ENCODE data around the gene HEMK1. TPM values are rescaled to one million over a fixed set of nuclear protein-coding genes. Genes with fewer than 3 reads are reported as not detected.

HEMK1 gene
- total and polyA plus RNA-seq, 3 experiments from 2014 or later = 27.4 to 55.0 (median 51.8) TPM

DNA sequence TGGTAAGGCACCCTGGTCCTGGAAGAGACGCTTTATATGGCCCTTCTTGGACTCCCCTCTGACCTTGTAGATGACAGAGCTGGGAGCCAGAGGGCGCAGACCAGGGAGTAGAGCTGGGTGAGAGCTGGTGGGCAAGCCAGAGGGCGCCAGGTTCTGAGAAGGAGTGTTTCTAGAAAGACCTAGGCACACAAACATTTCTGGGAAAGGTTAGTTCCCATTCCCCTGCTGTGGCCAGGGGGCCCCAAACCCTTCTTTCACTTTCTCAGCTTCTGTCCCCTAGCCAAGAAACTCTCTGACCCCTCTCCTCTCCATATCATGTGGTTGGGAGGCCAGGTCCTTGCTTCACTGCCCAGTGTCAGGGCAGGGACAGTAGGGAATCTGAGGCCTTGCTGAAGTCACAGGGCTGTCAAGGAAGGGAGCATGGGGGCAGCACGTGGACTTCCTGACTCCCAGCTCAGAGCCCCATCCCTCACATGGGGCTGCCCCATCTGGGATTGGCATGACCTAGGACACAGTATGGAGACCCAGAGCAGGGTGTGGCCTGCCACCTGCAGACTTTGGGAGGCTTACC, 3.6 kb downstream of the HEMK1 start:
- H3K27ac ChIP-seq (ENCODE audit: low read depth, low read length) = peak overlapping the region; percentile 65
- Mint-ChIP-seq H3K27ac (peak overlapping the region; percentile 89 to 98 (median 95)), H3K9me3 (no peaks in the 10 kb centered on the region), H3K27me3 (peaks cover 0 to 2% of the 10 kb centered on the region in 2 donors), H3K36me3 (peaks cover 0 to 22% (median 0%) of the 10 kb centered on the region in 3 donors), H3K4me3 (peak overlapping the region; percentile 67 to 85 (median 75)), H3K4me1 (peaks cover 67 to 93% (median 73%) of the 10 kb centered on the region in 3 donors)
- H3K9me3 ChIP-seq (ENCODE audit: low read length) = no peaks in the 10 kb centered on the region
- no peaks in the 10 kb centered on the region for H3K27me3 ChIP-seq (ENCODE audit: insufficient read depth, low read length, poor library complexity, severe bottlenecking)
- peaks cover 94% of the 10 kb centered on the region for H3K4me1 ChIP-seq (ENCODE audit: insufficient read depth, low read length)
- H3K36me3 ChIP-seq (ENCODE audit: insufficient read depth, low read length) = peaks cover 6% of the 10 kb centered on the region
- ChIA-PET CTCF (interaction anchor here (0.9 to 18.9 kb wide), 9 partner anchors 9 to 226 kb away, joined by 3 to 724 read pairs (median 9); partner anchors contain the start of genes CISH and MAPKAPK3), POLR2A (interaction anchor here (1.0 to 6.1 kb wide), 6 partner anchors 12 to 44 kb away, joined by 3 to 57 read pairs (median 12); partner anchors contain the start of genes CISH and MAPKAPK3)
- peak overlapping the region; percentile 54 for H3K4me3 ChIP-seq (ENCODE audit: low read length)
- DNase-seq = no peak

DNA sequence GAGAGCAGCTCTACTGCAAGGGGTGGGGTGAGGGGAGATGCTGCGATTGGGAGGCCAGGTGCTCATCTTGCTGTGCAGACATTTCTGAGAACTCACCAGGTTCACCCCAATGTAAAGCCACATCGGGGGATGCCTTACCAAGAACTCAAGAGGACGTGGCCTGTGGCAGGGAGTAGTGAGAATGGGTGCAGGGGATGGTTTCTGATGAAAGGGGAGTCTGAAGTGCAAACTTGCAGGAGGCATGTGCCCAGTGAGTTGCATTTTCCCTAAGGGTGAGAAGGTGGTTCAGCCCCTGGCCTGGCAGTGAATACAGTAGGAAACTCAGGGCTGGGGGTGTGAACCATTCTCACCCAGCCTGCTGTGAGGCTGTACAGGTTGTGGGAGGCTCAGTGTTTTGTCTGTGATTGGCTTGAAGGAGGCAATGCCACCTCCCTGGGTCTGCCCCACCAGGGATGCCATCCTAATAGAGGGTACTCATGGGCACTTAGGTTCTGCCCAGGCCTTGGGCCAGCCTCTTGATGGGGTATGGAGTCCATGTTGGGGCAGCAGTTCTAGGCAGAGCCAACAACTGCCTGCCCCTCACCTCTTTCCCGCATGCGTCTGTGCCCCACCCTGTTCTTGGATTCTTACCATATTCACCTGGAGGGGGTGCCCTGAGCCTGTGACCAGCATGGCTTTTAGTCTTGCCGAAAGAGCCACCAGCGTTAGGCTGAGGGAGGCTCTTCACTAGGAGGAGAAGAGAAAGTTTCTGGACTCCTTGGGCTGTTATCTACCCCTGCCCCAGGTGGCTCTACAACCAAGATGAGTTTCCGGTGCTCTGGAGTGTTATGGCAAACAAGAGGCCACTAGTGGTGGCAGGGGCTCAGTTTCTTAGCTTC, 4.5 kb downstream of the HEMK1 start:
- Histone ChIP-seq H3K27ac (ENCODE audit: low read depth, low read length) (peak overlapping the region; percentile 65), H3K36me3 (ENCODE audit: insufficient read depth, low read length) (peaks cover 7% of the 10 kb centered on the region), H3K4me3 (ENCODE audit: low read length) (peak overlapping the region; percentile 54), H3K9me3 (ENCODE audit: low read length) (no peaks in the 10 kb centered on the region), H3K4me1 (ENCODE audit: insufficient read depth, low read length) (peaks cover 93% of the 10 kb centered on the region), H3K27me3 (ENCODE audit: insufficient read depth, low read length, poor library complexity, severe bottlenecking) (no peaks in the 10 kb centered on the region)
- peaks cover 63 to 89% (median 70%) of the 10 kb centered on the region in 3 donors for H3K4me1 Mint-ChIP-seq
- H3K27ac Mint-ChIP-seq = peak overlapping the region; percentile 88 to 98 (median 95)
- CTCF ChIA-PET = interaction anchor here (0.7 to 18.9 kb wide), 8 partner anchors 8 to 797 kb away, joined by 3 to 724 read pairs (median 15); partner anchors contain the start of genes CISH and MAPKAPK3
- no peaks in the 10 kb centered on the region for H3K9me3 Mint-ChIP-seq
- peak in 4 of 5 donors; percentile 30 to 65 (median 37) for DNase-seq
- POLR2A ChIA-PET = interaction anchor here (1.0 to 2.9 kb wide), 6 partner anchors 15 to 40 kb away, joined by 3 to 18 read pairs (median 4); partner anchors contain the start of gene CISH
- H3K36me3 Mint-ChIP-seq = peaks cover 0 to 29% (median 0%) of the 10 kb centered on the region in 3 donors
- peaks cover 0 to 2% of the 10 kb centered on the region in 2 donors for H3K27me3 Mint-ChIP-seq
- peak overlapping the region; percentile 67 to 85 (median 74) for H3K4me3 Mint-ChIP-seq

DNA sequence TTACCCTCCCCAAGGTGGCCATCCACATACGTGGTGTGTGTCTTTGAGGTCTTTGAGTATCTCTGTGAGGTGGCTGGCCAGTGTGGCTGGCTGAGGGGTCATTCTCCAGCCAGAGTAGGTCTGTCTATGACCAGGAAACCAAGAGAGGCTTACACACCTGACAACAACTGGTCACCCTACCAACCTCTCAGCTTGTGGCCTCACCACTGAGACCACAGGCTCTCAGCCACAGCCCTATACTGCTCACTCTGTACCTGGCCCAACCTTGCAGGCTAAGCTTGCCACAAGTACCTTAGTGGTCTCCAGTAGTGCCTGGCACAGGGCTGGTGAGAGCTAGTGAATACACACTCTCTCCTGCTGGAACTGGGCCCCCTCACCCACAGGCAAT, 5.1 kb downstream of the HEMK1 start:
- peaks cover 0 to 2% of the 10 kb centered on the region in 2 donors for H3K27me3 Mint-ChIP-seq
- DNase-seq = peak in 1 of 5 donors; percentile 22
- H3K4me1 Mint-ChIP-seq = peaks cover 65 to 93% (median 69%) of the 10 kb centered on the region in 3 donors
- Histone ChIP-seq H3K4me1 (ENCODE audit: insufficient read depth, low read length) (peaks cover 92% of the 10 kb centered on the region), H3K27ac (ENCODE audit: low read depth, low read length) (peak overlapping the region; percentile 65), H3K27me3 (ENCODE audit: insufficient read depth, low read length, poor library complexity, severe bottlenecking) (no peaks in the 10 kb centered on the region), H3K4me3 (ENCODE audit: low read length) (peak overlapping the region; percentile 30), H3K9me3 (ENCODE audit: low read length) (no peaks in the 10 kb centered on the region), H3K36me3 (ENCODE audit: insufficient read depth, low read length) (peaks cover 7% of the 10 kb centered on the region)
- no peaks in the 10 kb centered on the region for H3K9me3 Mint-ChIP-seq
- peak overlapping the region; percentile 88 to 98 (median 95) for H3K27ac Mint-ChIP-seq
- CTCF ChIA-PET = interaction anchor here (0.7 to 18.9 kb wide), 4 partner anchors 16 to 796 kb away, joined by 3 to 724 read pairs (median 98); partner anchors contain the start of genes CISH and MAPKAPK3
- peak overlapping the region; percentile 67 to 85 (median 74) for H3K4me3 Mint-ChIP-seq
- peaks cover 0 to 28% (median 0%) of the 10 kb centered on the region in 3 donors for H3K36me3 Mint-ChIP-seq
- POLR2A ChIA-PET = interaction anchor here (1.0 to 2.9 kb wide), 4 partner anchors 14 to 39 kb away, joined by 3 to 18 read pairs (median 4); partner anchors contain the start of gene CISH

DNA sequence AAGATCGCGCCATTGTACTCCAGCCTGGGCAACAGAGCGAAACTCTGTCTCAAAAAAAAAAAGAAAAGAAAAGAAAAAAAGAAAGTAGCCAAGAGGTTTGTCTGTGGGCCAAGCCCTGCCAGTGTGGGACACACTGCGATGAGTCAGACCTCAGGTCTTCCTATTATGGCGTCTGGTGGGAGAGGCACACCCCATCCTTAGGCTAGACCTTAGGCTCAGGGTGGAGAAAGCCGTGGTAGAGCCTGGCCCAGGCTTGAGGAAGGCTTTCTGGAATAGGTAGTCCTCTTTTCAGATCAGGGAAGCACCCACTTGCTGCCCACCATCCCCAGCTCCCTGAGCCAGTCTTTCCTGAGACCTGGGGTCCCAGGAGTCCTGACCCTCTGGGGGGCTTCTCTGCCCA, 6.0 kb downstream of the HEMK1 start:
- Mint-ChIP-seq H3K27me3 (peaks cover 0 to 2% of the 10 kb centered on the region in 2 donors), H3K9me3 (no peaks in the 10 kb centered on the region), H3K4me1 (peaks cover 59 to 84% (median 61%) of the 10 kb centered on the region in 3 donors), H3K27ac (peak overlapping the region; percentile 81 to 98 (median 95)), H3K4me3 (peak overlapping the region in 3 of 7 donors; percentile 54 to 74 (median 72)), H3K36me3 (peaks cover 0 to 32% (median 0%) of the 10 kb centered on the region in 3 donors)
- Histone ChIP-seq H3K4me1 (ENCODE audit: insufficient read depth, low read length) (peaks cover 83% of the 10 kb centered on the region), H3K4me3 (ENCODE audit: low read length) (no peak overlapping the region), H3K36me3 (ENCODE audit: insufficient read depth, low read length) (peaks cover 7% of the 10 kb centered on the region), H3K9me3 (ENCODE audit: low read length) (no peaks in the 10 kb centered on the region), H3K27me3 (ENCODE audit: insufficient read depth, low read length, poor library complexity, severe bottlenecking) (no peaks in the 10 kb centered on the region), H3K27ac (ENCODE audit: low read depth, low read length) (peak overlapping the region; percentile 50)
- ChIA-PET CTCF (interaction anchor here (11.7 to 18.9 kb wide), 2 partner anchors 15 to 35 kb away, joined by 176 to 724 read pairs; partner anchors contain the start of genes CISH and MAPKAPK3), POLR2A (interaction anchor here (1.6 kb wide), 1 partner anchor 31 kb away, joined by 5 read pairs; no protein-coding TSS in a partner anchor)
- no peak for DNase-seq

DNA sequence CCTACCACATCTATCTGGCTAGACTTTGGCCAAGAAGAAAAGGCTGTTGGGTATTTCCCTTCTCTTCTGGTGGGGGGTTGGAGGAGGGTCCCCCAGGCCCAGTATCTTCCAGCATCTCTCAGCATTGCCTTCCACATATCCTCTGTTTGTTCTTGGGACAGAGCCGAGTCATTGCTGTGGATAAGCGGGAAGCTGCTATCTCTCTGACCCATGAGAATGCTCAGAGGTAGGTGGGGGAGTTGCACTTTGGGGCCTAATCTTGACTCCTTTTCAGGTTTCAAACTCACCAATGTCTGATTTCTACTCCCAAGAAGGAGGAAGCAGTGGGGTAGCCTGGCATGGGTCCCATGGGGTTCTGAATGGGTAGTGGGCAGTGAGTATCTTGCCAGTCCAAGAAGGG, 8.0 kb downstream of the HEMK1 start:
- Mint-ChIP-seq H3K4me3 (peak overlapping the region in 3 of 7 donors; percentile 15 to 44 (median 28)), H3K27me3 (peaks cover 0 to 2% of the 10 kb centered on the region in 2 donors), H3K4me1 (peaks cover 54 to 82% (median 56%) of the 10 kb centered on the region in 3 donors), H3K9me3 (no peaks in the 10 kb centered on the region), H3K27ac (peak overlapping the region; percentile 52 to 98 (median 78)), H3K36me3 (peaks cover 0 to 41% (median 2%) of the 10 kb centered on the region in 3 donors)
- Histone ChIP-seq H3K27me3 (ENCODE audit: insufficient read depth, low read length, poor library complexity, severe bottlenecking) (no peaks in the 10 kb centered on the region), H3K9me3 (ENCODE audit: low read length) (no peaks in the 10 kb centered on the region), H3K4me1 (ENCODE audit: insufficient read depth, low read length) (peaks cover 83% of the 10 kb centered on the region), H3K36me3 (ENCODE audit: insufficient read depth, low read length) (peaks cover 7% of the 10 kb centered on the region), H3K4me3 (ENCODE audit: low read length) (no peak overlapping the region), H3K27ac (ENCODE audit: low read depth, low read length) (peak overlapping the region; percentile 33)
- CTCF ChIA-PET = interaction anchor here (1.4 to 18.9 kb wide), 4 partner anchors 13 to 76 kb away, joined by 6 to 724 read pairs (median 92); partner anchors contain the start of genes CISH and MAPKAPK3
- POLR2A ChIA-PET = no interaction called here
- no peak for DNase-seq

DNA sequence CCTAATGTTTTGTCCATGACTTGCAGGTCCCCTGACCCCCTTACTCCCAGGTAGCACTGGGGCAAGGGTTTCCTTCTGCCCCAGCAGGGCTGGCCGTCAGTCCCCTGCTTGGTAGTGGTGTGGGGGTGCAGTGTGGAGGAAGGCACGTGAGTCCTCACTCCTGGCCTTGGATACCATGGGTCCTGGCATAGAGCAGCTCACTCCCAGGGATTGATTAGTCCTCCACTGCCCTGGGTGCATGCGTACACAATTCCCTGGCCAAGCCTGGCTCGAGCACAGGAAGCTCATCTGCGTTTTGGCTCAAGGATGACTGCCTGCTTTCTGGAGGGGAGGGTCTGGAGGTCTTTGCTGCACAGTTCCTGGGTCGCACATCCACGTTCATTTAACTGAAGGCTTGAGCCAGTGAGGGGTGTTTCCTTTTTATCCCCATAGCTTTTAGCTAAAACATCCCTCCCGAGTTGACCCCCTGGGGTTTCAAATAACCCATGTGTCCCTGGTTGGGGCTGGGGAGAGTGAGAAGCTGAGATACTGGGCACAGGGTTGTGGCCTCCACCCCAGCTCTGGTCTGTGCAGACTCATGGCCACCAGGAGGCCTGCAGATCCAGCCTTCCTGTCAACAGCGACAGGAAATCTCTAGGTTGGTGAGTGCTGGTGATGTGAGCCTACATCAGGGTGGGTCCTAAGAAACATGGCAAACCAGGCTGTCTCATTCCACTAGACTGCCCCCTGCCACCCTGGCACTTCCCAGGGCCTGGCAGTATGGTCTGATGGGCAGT, 11.5 kb downstream of the HEMK1 start:
- Mint-ChIP-seq H3K27ac (peak overlapping the region in 5 of 8 donors; percentile 40 to 77 (median 66)), H3K4me3 (no peak overlapping the region), H3K9me3 (no peaks in the 10 kb centered on the region), H3K36me3 (peaks cover 0 to 60% (median 3%) of the 10 kb centered on the region in 3 donors), H3K27me3 (no peaks in the 10 kb centered on the region), H3K4me1 (peaks cover 32 to 66% (median 36%) of the 10 kb centered on the region in 3 donors)
- no peak overlapping the region for H3K27ac ChIP-seq (ENCODE audit: low read depth, low read length)
- no peaks in the 10 kb centered on the region for H3K27me3 ChIP-seq (ENCODE audit: insufficient read depth, low read length, poor library complexity, severe bottlenecking)
- ChIA-PET CTCF (interaction anchor here (0.9 to 18.9 kb wide), 5 partner anchors 9 to 72 kb away, joined by 3 to 724 read pairs (median 5); partner anchors contain the start of genes CISH, HEMK1 and MAPKAPK3), POLR2A (interaction anchor here (1.0 to 1.8 kb wide), 2 partner anchors 21 to 29 kb away, joined by 4 to 6 read pairs; no protein-coding TSS in a partner anchor)
- H3K36me3 ChIP-seq (ENCODE audit: insufficient read depth, low read length) = peaks cover 7% of the 10 kb centered on the region
- no peaks in the 10 kb centered on the region for H3K9me3 ChIP-seq (ENCODE audit: low read length)
- H3K4me3 ChIP-seq (ENCODE audit: low read length) = no peak overlapping the region
- DNase-seq = no peak
- H3K4me1 ChIP-seq (ENCODE audit: insufficient read depth, low read length) = peaks cover 50% of the 10 kb centered on the region

Measured in CD8-positive, alpha-beta memory T cell (primary cell).